H9 (cell line): ENCODE data around the gene ENPP6. TPM values are rescaled to one million over a fixed set of nuclear protein-coding genes. Genes with fewer than 3 reads are reported as not detected.

ENCODE experiments used
- DNase-seq: peaks from one replicate; pipeline ENCODE4 v3.0.0-alpha.2; 2017
- H2AFZ ChIP-seq: one replicate; pipeline ENCODE4 v1.6.1; 2013; ENCODE audit warnings: mild to moderate bottlenecking, low read length, control low read depth, moderate library complexity
- H2AK5ac ChIP-seq: 2 replicates; pipeline ENCODE4 v1.6.1; 2013; ENCODE audit warnings: low read length, control low read depth, mixed read lengths; ENCODE audit not compliant: insufficient read length
- H2BK120ac ChIP-seq: one replicate; pipeline ENCODE4 v1.6.1; 2013; ENCODE audit warnings: low read depth, mild to moderate bottlenecking, low read length, control low read depth, inconsistent platforms; ENCODE audit not compliant: poor library complexity, severe bottlenecking
- H2BK12ac ChIP-seq: 2 replicates; pipeline ENCODE4 v1.6.1; 2013; ENCODE audit warnings: low read length, control low read depth, mixed read lengths, low read depth; ENCODE audit not compliant: insufficient read length
- H2BK15ac ChIP-seq: 2 replicates; pipeline ENCODE4 v1.6.1; 2013; ENCODE audit warnings: low read depth, low read length, control low read depth
- H2BK20ac ChIP-seq: one replicate; pipeline ENCODE4 v1.6.1; 2013; ENCODE audit warnings: low read depth, mild to moderate bottlenecking, low read length, control low read depth, inconsistent platforms; ENCODE audit not compliant: poor library complexity, severe bottlenecking
- H2BK5ac ChIP-seq: 2 replicates; pipeline ENCODE4 v1.6.1; 2013; ENCODE audit warnings: low read length, control low read depth, mixed read lengths; ENCODE audit not compliant: insufficient read length
- H3K14ac ChIP-seq: 2 replicates; pipeline ENCODE4 v1.6.1; 2013; ENCODE audit warnings: low read length, control low read depth; ENCODE audit not compliant: insufficient read depth
- H3K18ac ChIP-seq: 2 replicates; pipeline ENCODE4 v1.6.1; 2013; ENCODE audit warnings: low read depth, mild to moderate bottlenecking, mixed read lengths, low read length, control low read depth; ENCODE audit not compliant: insufficient read length
- H3K23ac ChIP-seq: 2 replicates; pipeline ENCODE4 v1.6.1; 2013; ENCODE audit warnings: low read length, control low read depth, mixed read lengths, low read depth; ENCODE audit not compliant: insufficient read length
- H3K23me2 ChIP-seq: 2 replicates; pipeline ENCODE4 v1.6.1; 2013; ENCODE audit warnings: low read depth, mild to moderate bottlenecking, mixed read lengths, low read length, control low read depth; ENCODE audit not compliant: insufficient read length, poor library complexity, severe bottlenecking
- H3K27ac ChIP-seq: 2 replicates; pipeline ENCODE4 v1.5.1; 2013; ENCODE audit warnings: low read length, control low read depth, mixed read lengths, low read depth; ENCODE audit not compliant: insufficient read length
- H3K27me3 ChIP-seq: 2 replicates; pipeline ENCODE4 v1.6.1; 2013; ENCODE audit warnings: low read length, control low read depth, inconsistent platforms; ENCODE audit not compliant: insufficient read depth
- H3K4ac ChIP-seq: 2 replicates; pipeline ENCODE4 v1.6.1; 2013; ENCODE audit warnings: low read depth, mild to moderate bottlenecking, control low read depth, inconsistent platforms, low read length, moderate library complexity
- H3K4me1 ChIP-seq: 2 replicates; pipeline ENCODE4 v1.6.1; 2013; ENCODE audit warnings: low read length, control low read depth, inconsistent platforms; ENCODE audit not compliant: insufficient read depth
- H3K4me2 ChIP-seq: 2 replicates; pipeline ENCODE4 v1.6.1; 2013; ENCODE audit warnings: low read length, control low read depth, mixed read lengths; ENCODE audit not compliant: insufficient read length, insufficient read depth
- H3K56ac ChIP-seq: 2 replicates; pipeline ENCODE4 v1.6.1; 2013; ENCODE audit warnings: low read depth, mild to moderate bottlenecking, mixed read lengths, low read length, control low read depth; ENCODE audit not compliant: insufficient read length
- H3K79me1 ChIP-seq: 2 replicates; pipeline ENCODE4 v1.6.1; 2013; ENCODE audit warnings: low read depth, mild to moderate bottlenecking, moderate library complexity, low read length, control low read depth, inconsistent platforms; ENCODE audit not compliant: insufficient read depth, poor library complexity, severe bottlenecking
- H3K79me2 ChIP-seq: 2 replicates; pipeline ENCODE4 v1.6.1; 2013; ENCODE audit warnings: low read length, control low read depth, inconsistent platforms; ENCODE audit not compliant: insufficient read depth
- H3K9ac ChIP-seq: 2 replicates; pipeline ENCODE4 v1.6.1; 2013; ENCODE audit warnings: low read length, control low read depth, mixed read lengths; ENCODE audit not compliant: insufficient read length; ENCODE audit errors: extremely low read depth
- H3K9me3 ChIP-seq: one replicate; pipeline ENCODE4 v1.6.1; 2013; ENCODE audit warnings: low read depth, low read length, inconsistent platforms; ENCODE audit not compliant: control insufficient read depth
- H3T11ph ChIP-seq: one replicate; pipeline ENCODE4 v1.6.1; 2013; ENCODE audit warnings: mild to moderate bottlenecking, low read length, control low read depth, inconsistent platforms
- H4K20me1 ChIP-seq: one replicate; pipeline ENCODE4 v1.6.1; 2013; ENCODE audit not compliant: control insufficient read depth, insufficient read length, insufficient read depth
- H4K5ac ChIP-seq: 2 replicates; pipeline ENCODE4 v1.6.1; 2013; ENCODE audit warnings: low read depth, mild to moderate bottlenecking, mixed read lengths, low read length, control low read depth; ENCODE audit not compliant: insufficient read length
- H4K8ac ChIP-seq: replicated peaks from 2 replicates; pipeline ENCODE4 v1.6.1; 2013; ENCODE audit warnings: low read length, control low read depth, mixed read lengths, low read depth; ENCODE audit not compliant: insufficient read length
- H4K91ac ChIP-seq: 2 replicates; pipeline ENCODE4 v1.6.1; 2013; ENCODE audit warnings: low read depth, mild to moderate bottlenecking, moderate library complexity, mixed read lengths, low read length, control low read depth; ENCODE audit not compliant: insufficient read length
- H3K27ac Mint-ChIP-seq, 3 experiments: 2 replicates in 2 of 3; 3 replicates in 1 of 3; pipeline ENCODE4 v1.8.0; 2020 to 2021; ENCODE audit warnings: mixed read lengths in 3 of 3, mild to moderate bottlenecking in 1 of 3, moderate library complexity in 1 of 3
- H3K27me3 Mint-ChIP-seq: 2 replicates; pipeline ENCODE4 v1.8.0; 2021; ENCODE audit warnings: low read depth, mild to moderate bottlenecking, moderate library complexity, mixed read lengths
- H3K36me3 Mint-ChIP-seq, 3 experiments: 2 replicates in 2 of 3; 3 replicates in 1 of 3; pipeline ENCODE4 v1.8.0; 2020 to 2021; ENCODE audit warnings: low read depth in 3 of 3, mixed read lengths in 3 of 3; ENCODE audit not compliant: insufficient read depth in 1 of 3
- H3K4me1 Mint-ChIP-seq, 2 experiments: 2 replicates each; pipeline ENCODE4 v1.8.0; 2020; ENCODE audit warnings: mixed read lengths in 2 of 2
- H3K4me3 Mint-ChIP-seq, 2 experiments: 2 replicates in 1 of 2; 3 replicates in 1 of 2; pipeline ENCODE4 v1.8.0; 2020 to 2021; ENCODE audit warnings: mild to moderate bottlenecking in 2 of 2, mixed read lengths in 2 of 2, moderate library complexity in 1 of 2
- H3K9me3 Mint-ChIP-seq, 2 experiments: 2 replicates in 1 of 2; 3 replicates in 1 of 2; pipeline ENCODE4 v1.8.0; 2020; ENCODE audit warnings: mild to moderate bottlenecking in 2 of 2, mixed read lengths in 2 of 2, moderate library complexity in 1 of 2
- CTCF ChIP-seq: fragments of 200-600 bp; sonication (generic); conservative IDR thresholded peaks from 3 replicates; pipeline ENCODE4 v1.8.0; 2021; ENCODE audit warnings: antibody characterized with exemption, mild to moderate bottlenecking
- WGBS: extraction: QIAGEN DNeasy Blood & Tissue Kit; methylation state at CpG from one replicate; pipeline ENCODE4 v1.1.7; 2013; ENCODE audit warnings: missing lambda C conversion rate, low lambda C conversion rate, mixed read lengths; ENCODE audit not compliant: insufficient read length; ENCODE audit errors: extremely low coverage; 5-methylcytosine and 5-hydroxymethylcytosine counted together
- total RNA-seq: library from RNA; stranded (reverse); gene quantifications from 2 replicates; pipeline ENCODE4 v1.2.1, GENCODE V29; 2021

Gene ENPP6
- total RNA-seq, 1 experiment from 2014 or later, result not detected

DNA sequence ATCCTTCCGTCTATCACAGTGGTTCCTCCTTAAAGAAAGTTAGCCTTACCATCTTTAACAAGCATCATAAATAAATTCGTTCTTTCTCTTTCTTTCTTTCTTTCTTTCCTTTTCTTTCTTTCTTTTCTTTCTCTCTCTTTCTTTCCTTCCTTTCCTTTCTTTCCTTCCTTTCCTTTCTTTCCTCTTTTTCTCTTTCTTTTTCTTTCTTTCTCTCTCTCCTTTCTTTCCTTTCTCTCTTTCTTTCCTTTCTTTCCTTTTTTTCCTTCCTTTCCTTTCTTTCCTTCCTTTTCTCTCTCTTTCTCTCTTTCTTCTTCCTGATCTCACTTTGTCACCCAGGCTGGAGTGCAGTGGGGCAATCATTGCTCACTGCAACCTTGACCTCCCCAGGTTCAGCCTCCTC lies 60.4 kb downstream of the ENPP6 start:
- Histone ChIP-seq H2BK15ac (no peak overlapping the region), H3K27ac (no peak overlapping the region), H4K8ac (no peak overlapping the region), H2BK20ac (no peak overlapping the region), H2AFZ (no peak overlapping the region), H3K4me2 (no peak overlapping the region), H3T11ph (no peak overlapping the region), H3K4ac (no peak overlapping the region), H3K9ac (no peak overlapping the region), H3K9me3 (no peaks in the 10 kb centered on the region), H3K23ac (no peak overlapping the region), H3K56ac (no peak overlapping the region), H3K18ac (no peak overlapping the region), H2AK5ac (no peak overlapping the region), H3K23me2 (no peaks in the 10 kb centered on the region), H2BK12ac (no peak overlapping the region), H2BK5ac (no peak overlapping the region), H3K27me3 (no peaks in the 10 kb centered on the region), H2BK120ac (no peak overlapping the region), H3K79me2 (no peaks in the 10 kb centered on the region), H4K20me1 (no peaks in the 10 kb centered on the region), H4K5ac (no peak overlapping the region), H3K4me1 (no peaks in the 10 kb centered on the region), H3K14ac (no peak overlapping the region), H3K79me1 (no peaks in the 10 kb centered on the region), H4K91ac (no peak overlapping the region)
- Mint-ChIP-seq H3K27me3 (peaks cover 21% of the 10 kb centered on the region), H3K4me3 (no peak overlapping the region), H3K36me3 (no peaks in the 10 kb centered on the region), H3K4me1 (no peaks in the 10 kb centered on the region), H3K27ac (no peak overlapping the region), H3K9me3 (no peaks in the 10 kb centered on the region; a peak in 1 of 5 replicates)
- WGBS, result 100% methylated on average over 1 of the region's 2 CpGs
- no peak for TF ChIP-seq CTCF
- DNase-seq, result no peak
